Measurements from ENCODE around the gene ODAD2.
"Not testable (repeated sequence)": the region's sequence is repeated elsewhere in the genome, so short reads cannot be mapped to it uniquely, and the experiment has no call there.

Gene ODAD2

GRCh38 chr10:27998954-27999275 is at the start of gene ODAD2:
Gene ODAD2 (minus strand): TSS chr10:27999079. CDS start chr10:27995142, 3,937 bp downstream.
- in situ Hi-C loops (cut with MboI; ENCODE audit: low pct_unique_long_range_greater_than_20kb, low sequenced_read_pairs) = no loop called here
- DNase-seq = no peak

GRCh38 chr10:28047061-28047460 is 48.2 kb upstream of the ODAD2 start:
- DNase-seq = no peak
- in situ Hi-C loops (cut with MboI; ENCODE audit: low pct_unique_long_range_greater_than_20kb, low sequenced_read_pairs) = no loop called here

- no peak for DNase-seq
- in situ Hi-C loops (cut with MboI; ENCODE audit: low pct_unique_long_range_greater_than_20kb, low sequenced_read_pairs) = no loop called here
Measured at GRCh38 chr10:28046579-28046978, 47.7 kb upstream of the ODAD2 start.

- no peak for DNase-seq
- in situ Hi-C loops (cut with MboI; ENCODE audit: low pct_unique_long_range_greater_than_20kb, low sequenced_read_pairs) = no loop called here
Measured at GRCh38 chr10:28043941-28044340, 45.1 kb upstream of the ODAD2 start.

GRCh38 chr10:28036587-28036986 is 37.7 kb upstream of the ODAD2 start:
- in situ Hi-C loops (cut with MboI; ENCODE audit: low pct_unique_long_range_greater_than_20kb, low sequenced_read_pairs) = no loop called here
- no peak for DNase-seq

- DNase-seq = no peak
- in situ Hi-C loops (cut with MboI; ENCODE audit: low pct_unique_long_range_greater_than_20kb, low sequenced_read_pairs) = no loop called here
Measured at GRCh38 chr10:28020993-28021982, 22.4 kb upstream of the ODAD2 start.

- DNase-seq = no peak
- in situ Hi-C loops (cut with MboI; ENCODE audit: low pct_unique_long_range_greater_than_20kb, low sequenced_read_pairs) = no loop called here
Measured at GRCh38 chr10:28020080-28020860, 21.4 kb upstream of the ODAD2 start.

- no peak for DNase-seq
- in situ Hi-C loops (cut with MboI; ENCODE audit: low pct_unique_long_range_greater_than_20kb, low sequenced_read_pairs) = no loop called here
Measured at GRCh38 chr10:28014651-28015050, 15.8 kb upstream of the ODAD2 start.

- DNase-seq = no peak
- in situ Hi-C loops (cut with MboI; ENCODE audit: low pct_unique_long_range_greater_than_20kb, low sequenced_read_pairs) = no loop called here
Measured at GRCh38 chr10:28012990-28013515, 14.2 kb upstream of the ODAD2 start.

GRCh38 chr10:28010821-28011220 is 11.9 kb upstream of the ODAD2 start:
- in situ Hi-C loops (cut with MboI; ENCODE audit: low pct_unique_long_range_greater_than_20kb, low sequenced_read_pairs) = no loop called here
- no peak for DNase-seq

GRCh38 chr10:28008054-28008453 is 9.2 kb upstream of the ODAD2 start:
- no peak for DNase-seq
- in situ Hi-C loops (cut with MboI; ENCODE audit: low pct_unique_long_range_greater_than_20kb, low sequenced_read_pairs) = no loop called here

- no peak for DNase-seq
- in situ Hi-C loops (cut with MboI; ENCODE audit: low pct_unique_long_range_greater_than_20kb, low sequenced_read_pairs) = no loop called here
Measured at GRCh38 chr10:28001353-28001752, 2.5 kb upstream of the ODAD2 start.

- in situ Hi-C loops (cut with MboI; ENCODE audit: low pct_unique_long_range_greater_than_20kb, low sequenced_read_pairs) = no loop called here
- DNase-seq = peak; percentile 65
Measured at GRCh38 chr10:27998178-27998953, 513 bp downstream of the ODAD2 start.

- DNase-seq = no peak
- in situ Hi-C loops (cut with MboI; ENCODE audit: low pct_unique_long_range_greater_than_20kb, low sequenced_read_pairs) = no loop called here
Measured at GRCh38 chr10:27997865-27998177, 1.1 kb downstream of the ODAD2 start.

GRCh38 chr10:27995311-27995710 is 3.6 kb downstream of the ODAD2 start:
- no peak for DNase-seq
- in situ Hi-C loops (cut with MboI; ENCODE audit: low pct_unique_long_range_greater_than_20kb, low sequenced_read_pairs) = no loop called here

GRCh38 chr10:27989357-27989756 is 9.5 kb downstream of the ODAD2 start:
- in situ Hi-C loops (cut with MboI; ENCODE audit: low pct_unique_long_range_greater_than_20kb, low sequenced_read_pairs); DNase-seq: not testable (repeated sequence)

- no peak for DNase-seq
- in situ Hi-C loops (cut with MboI; ENCODE audit: low pct_unique_long_range_greater_than_20kb, low sequenced_read_pairs) = no loop called here
Measured at GRCh38 chr10:27986821-27987220, 12.1 kb downstream of the ODAD2 start.

- DNase-seq = no peak
- in situ Hi-C loops (cut with MboI; ENCODE audit: low pct_unique_long_range_greater_than_20kb, low sequenced_read_pairs) = no loop called here
Measured at GRCh38 chr10:27982875-27983543, 15.9 kb downstream of the ODAD2 start.

GRCh38 chr10:27981744-27982143 is 17.1 kb downstream of the ODAD2 start:
- DNase-seq = no peak
- in situ Hi-C loops (cut with MboI; ENCODE audit: low pct_unique_long_range_greater_than_20kb, low sequenced_read_pairs) = no loop called here

Measured in KBM-7 (cell line).